HG02885 (cell line): ENCODE results near the gene STIP1.
"Not testable (repeated sequence)": the region's sequence is repeated elsewhere in the genome, so short reads cannot be mapped to it uniquely, and the experiment has no call there.

Experiments
- ATAC-seq: cut with Tn5 transposase; IDR thresholded peaks from one replicate; pipeline ENCODE4 v1.9.1; 2021; ENCODE audit warnings: mild to moderate bottlenecking; ENCODE audit not compliant: unreplicated experiment, poor library complexity

STIP1 gene

DNA sequence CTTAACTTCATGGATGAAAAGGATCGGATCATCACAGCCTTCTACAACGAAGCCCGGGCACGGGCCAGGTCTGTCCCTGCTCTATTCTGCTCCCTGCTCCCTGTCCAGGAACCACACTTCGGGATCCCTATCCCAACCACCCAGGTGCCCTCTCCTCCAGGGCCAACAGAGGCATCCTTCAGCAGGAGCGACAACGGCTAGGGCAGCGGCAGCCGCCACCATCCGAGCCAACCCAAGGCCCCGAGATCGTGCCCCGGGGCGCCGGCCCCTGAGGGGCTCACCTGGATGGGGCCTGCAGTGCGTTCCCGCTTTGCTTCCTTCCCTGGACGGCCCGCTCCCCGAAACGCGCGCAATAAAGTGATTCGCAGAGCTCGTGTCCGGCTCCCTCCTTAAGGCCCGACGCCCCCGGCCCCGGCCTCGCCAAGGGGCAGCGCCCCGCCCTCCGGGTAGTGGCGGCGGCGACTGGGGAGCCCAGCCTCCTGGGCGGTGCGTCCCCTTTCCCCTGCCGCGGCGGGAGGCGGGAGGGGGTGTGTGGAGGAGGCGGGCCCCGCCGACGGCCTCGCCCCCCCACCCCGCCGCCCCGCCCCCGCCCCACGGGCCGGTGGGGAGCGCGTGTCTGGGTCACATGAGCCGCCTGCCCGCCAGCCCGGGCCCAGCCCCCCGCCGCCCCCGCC lies 48.1 kb downstream of the STIP1 start, which contains the start of gene VEGFB:
VEGFB (plus strand) TSS at position 672 of the 674 bp plus-strand sequence. CDS start 250 bp downstream, outside the sequence.
- peak; percentile 48 for ATAC-seq

DNA sequence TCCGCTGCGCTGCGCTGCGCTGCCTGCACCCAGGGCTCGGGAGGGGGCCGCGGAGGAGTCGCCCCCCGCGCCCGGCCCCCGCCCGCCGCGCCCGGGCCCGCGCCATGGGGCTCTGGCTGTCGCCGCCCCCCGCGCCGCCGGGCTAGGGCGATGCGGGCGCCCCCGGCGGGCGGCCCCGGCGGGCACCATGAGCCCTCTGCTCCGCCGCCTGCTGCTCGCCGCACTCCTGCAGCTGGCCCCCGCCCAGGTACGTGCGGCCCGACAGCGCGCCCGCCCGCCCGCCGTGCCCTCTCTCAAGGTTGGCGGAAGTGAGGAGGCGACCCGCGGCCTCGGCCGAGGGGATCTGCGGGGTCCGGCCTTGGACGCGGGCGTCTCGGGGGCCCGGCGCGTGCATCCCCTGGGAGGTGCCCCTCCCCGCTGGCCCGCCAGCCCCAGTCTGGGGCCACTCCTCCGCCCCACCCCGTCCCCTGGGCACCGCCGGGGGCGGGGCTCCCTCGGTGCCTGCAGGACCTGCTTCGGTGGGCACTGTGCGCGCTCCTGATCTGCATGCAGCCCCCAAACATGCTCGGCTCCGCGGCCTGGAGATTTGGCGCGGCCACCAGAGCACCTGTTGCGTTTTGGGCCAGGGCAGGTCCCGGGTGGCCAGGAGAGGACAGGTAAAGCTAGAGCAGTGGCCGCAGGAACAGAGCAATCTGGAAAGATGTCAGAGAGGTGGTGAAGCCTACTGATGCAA lies 48.8 kb downstream of the STIP1 start:
- ATAC-seq, result peak; percentile 32

DNA sequence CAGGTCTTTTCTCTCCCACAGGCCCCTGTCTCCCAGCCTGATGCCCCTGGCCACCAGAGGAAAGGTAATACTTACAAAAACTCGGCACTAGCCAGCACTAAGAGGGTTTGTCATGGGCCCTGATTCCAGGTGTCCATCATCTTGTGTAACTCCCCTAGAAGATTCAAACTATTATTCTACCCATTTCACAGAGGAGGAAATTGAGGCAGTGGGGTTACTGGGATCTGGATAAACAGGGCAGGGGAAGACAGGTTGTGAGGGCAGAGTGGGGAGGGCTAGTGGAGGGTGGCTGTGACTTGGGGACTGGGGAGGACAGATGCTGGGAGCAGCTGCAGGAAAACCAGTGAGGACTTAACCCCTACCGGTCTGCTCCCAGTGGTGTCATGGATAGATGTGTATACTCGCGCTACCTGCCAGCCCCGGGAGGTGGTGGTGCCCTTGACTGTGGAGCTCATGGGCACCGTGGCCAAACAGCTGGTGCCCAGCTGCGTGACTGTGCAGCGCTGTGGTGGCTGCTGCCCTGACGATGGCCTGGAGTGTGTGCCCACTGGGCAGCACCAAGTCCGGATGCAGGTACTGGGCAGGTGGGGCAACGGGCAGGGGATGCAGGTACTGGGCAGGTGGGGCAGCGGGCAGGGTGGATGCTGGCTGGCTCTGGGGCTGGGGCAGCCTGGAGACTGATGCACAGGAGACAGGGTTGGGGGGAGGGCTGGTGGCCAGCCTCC lies 49.6 kb downstream of the STIP1 start:
- ATAC-seq, result no peak

DNA sequence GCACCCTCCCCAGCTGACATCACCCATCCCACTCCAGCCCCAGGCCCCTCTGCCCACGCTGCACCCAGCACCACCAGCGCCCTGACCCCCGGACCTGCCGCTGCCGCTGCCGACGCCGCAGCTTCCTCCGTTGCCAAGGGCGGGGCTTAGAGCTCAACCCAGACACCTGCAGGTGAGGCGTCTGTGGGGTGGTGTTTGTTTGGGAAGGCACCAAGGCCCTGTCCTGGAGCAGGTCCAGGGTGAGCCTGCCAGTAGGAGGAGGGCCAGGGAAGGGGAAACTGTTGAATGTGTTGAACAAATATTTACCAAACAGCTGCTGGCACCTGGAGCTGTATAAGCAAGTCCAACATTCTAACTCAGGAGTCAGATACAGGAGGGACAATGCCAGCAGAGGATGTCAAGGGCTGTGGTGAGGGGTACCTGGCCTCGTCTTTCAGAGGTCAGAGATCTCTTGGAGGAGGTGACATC lies 51.5 kb downstream of the STIP1 start:
- ATAC-seq, result no peak

DNA sequence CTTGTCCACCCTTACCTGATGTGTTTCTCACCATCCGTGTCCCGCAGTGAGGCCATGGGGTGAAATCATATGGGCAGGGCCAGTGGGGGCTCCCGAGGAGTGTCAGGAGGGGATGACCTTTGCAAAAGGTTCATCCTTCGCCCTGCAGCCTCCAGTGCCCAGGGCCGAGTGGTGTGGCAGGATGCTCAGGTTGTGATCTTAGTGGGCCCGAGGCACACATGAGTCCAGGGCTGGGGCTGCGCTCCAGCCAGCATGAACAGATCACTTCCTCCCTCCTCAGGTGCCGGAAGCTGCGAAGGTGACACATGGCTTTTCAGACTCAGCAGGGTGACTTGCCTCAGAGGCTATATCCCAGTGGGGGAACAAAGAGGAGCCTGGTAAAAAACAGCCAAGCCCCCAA lies 52.1 kb downstream of the STIP1 start:
- ATAC-seq, result no peak

DNA sequence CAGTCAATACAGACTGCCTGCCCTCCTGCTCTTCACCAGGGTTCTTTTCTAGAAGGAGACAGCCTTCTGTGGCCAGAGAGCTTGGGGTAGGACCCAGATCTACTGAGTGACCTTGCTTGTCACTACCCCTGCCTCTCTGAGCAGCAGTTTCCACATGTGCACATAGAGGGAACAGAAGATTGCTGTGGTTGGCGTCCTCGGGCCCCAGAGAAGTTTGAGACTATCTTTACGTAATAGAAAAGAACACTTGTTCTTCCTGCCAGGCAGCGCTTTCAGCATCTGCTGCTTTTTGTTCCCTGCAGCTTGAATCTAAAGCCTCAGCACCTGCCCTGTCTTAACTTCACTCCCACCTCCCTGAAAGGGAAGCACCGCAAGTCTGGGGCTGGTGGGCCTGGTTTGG lies 53.0 kb downstream of the STIP1 start:
- ATAC-seq, result no peak

DNA sequence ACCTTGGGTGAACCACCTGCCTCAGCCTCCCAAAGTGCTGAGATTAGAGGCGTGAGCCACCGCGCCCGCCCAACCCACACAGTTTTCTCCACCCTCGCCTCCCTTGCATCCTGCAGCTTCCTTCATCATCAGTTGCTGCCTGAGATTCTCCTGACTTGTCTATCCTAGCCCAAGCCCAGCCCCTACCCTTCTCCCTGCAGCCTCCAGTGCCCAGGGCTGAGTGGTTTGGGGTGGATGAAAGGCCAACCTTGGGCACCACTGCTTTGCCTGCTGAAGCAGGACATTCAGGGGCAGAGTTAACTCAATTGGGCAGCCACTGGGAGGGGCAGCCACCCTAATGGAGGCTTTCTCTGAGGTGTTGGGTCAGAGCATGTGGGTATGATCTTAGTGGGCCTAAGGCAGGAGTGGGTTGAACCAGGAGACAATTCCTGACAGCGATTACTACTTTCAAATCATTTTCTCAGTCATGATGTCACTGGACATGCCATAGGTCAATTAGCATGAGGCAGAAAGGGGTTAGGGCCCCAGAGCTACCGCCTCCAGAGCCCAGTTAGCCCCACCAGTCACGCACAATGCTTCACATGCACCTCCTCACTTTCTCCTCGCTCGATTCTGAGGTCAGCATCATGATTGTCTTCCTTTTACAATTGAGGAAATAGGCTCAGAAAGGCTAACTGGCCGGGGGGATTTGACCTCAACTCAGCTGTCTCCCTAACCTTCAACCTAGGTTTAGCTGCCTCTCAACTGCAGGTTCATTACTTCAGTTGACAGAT lies 53.9 kb downstream of the STIP1 start:
- peak; percentile 7 for ATAC-seq

DNA sequence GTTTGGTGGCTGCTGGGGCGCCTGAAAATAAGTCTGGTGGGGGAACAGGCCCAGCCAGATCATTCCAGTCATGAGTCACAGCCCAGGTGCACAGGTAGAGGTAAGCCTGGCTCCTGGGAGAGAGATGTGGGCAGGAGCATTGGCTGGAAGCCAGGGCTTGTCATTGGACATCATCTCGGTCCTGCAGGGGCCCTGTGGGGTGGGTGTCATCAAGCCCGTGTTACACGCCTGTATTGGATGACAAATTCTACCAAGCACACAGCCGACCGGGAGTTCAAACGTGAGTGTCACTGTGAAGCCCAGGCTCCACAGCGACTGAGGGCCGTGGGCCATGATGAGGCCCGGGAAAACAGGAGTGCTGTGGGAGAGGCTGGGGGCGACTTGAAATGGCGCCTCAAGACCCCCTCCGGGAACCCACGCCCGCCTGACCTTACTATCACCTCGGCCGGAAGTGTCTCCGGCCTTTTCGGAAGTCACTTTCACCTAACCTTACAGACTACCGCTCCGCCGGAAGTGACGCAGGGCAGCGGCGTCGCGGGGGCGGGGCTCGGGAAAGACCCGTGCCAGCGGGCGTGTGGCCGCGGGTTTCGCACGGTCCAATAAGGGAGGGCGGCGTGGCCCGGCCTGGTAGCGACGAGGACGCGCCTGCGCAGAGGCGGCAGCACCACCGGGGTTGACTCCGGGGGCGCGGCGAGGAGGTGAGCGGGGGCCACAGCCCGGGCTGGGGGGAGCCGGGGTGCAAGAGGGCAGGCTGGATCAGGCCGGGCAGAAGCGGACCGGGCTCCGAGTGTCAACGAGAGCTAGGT lies 54.7 kb downstream of the STIP1 start, which contains the start of gene FKBP2:
FKBP2 (plus strand) TSS at position 661 of the 806 bp plus-strand sequence. CDS start 1,293 bp downstream, outside the sequence.
- ATAC-seq, result peak; percentile 51

DNA sequence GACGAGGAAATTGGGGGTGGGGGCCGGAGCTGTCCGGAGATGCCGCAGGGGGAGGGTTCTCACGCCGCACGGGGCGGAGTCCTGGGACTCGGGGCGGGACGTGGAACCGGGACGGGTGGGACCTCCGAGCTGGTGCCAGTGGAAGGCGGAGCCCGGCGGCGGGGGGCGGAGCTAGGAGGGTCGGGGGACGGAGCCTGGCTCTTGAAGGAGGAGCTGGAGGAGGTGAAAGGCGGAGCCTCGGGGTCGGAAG lies 55.2 kb downstream of the STIP1 start:
- peak; percentile 68 for ATAC-seq

DNA sequence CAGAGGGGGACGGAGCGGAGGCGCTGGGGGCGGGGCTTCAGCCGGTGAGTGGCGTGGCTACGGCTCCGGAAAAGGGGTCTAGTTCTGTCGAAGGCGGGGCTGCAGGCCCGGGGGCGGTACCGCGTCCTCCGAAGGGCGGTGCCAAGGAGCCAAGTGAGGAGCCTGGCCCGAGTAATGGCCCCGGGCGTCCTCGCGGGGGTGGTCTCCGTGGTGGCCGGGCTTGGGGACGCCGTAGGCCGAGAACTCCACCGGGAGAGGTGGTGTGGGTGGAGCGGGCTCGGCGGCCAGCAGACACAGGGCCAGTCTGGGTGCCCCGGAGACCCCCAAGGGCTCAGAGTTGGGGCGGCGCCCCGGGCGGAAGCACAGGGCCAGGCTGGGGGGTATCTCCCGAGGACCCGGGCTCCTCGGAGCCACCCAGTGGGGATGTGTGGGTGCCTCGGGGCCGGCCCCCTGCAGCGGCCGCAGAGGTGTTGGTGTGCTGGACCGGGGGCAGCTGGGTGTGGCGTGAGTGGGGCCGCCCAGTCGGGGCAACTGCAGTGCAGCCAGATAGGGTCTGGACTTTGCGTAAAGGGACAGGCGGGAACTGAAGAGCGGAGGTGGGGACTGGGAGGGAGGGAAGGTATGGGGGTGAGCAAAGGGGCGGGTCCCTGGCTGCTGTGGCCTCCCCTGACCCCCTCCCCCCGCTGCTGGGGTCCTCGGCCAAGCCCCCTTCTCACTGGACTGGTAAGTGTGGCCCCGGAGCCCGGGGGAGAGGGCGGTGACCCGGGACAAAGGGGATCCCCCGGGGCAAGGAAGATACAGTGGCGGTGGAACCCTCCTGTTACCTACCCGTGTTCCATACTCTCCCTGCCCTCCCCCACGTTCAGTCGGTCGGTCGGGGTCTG lies 55.8 kb downstream of the STIP1 start:
- peak; percentile 6 for ATAC-seq

DNA sequence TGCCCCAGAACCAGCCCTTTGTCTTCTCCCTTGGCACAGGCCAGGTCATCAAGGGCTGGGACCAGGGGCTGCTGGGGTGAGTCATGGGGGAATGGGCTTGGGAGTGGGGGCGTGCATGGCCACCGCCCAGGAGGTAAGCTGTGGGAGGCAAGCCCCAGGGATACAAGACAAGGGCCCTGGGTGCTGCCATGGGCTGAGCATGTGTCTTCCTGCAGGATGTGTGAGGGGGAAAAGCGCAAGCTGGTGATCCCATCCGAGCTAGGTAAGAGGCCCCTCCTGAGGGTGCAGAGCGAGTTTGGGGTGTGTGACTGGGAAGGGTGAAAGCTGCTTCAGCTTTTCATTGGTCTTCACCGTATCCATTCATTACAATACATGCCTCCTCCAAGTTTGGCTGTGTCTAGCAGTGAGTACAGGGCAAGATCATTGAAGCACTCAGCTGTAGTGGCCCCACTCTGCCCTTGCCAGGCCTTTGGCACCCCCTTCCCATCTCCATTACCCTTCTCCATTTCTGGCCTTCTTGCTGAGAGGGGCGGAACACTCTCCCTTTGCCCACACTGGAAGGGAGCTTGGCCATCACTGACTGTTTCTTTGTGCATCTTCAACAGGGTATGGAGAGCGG lies 57.4 kb downstream of the STIP1 start:
- ATAC-seq, result no peak

DNA sequence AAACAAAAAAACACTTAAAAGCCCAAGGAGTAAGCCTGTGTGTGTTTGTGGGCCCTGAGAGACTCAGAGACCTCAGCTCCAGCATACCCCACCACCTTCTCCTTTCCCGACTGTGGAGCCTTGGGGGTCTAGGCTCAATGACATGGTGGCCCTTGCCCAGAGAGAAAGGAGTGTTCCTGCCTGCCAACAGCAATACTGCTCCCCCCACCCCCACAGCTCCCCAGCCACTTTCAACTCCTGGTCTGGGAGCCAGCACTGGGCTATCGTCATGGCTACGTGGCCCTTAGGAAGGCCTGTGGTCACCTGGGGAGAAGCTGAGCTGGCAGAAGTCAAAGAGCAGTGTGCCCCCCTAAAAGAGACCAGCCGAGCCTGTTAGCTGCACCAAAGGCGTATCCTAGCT lies 58.1 kb downstream of the STIP1 start:
- ATAC-seq, result no peak

DNA sequence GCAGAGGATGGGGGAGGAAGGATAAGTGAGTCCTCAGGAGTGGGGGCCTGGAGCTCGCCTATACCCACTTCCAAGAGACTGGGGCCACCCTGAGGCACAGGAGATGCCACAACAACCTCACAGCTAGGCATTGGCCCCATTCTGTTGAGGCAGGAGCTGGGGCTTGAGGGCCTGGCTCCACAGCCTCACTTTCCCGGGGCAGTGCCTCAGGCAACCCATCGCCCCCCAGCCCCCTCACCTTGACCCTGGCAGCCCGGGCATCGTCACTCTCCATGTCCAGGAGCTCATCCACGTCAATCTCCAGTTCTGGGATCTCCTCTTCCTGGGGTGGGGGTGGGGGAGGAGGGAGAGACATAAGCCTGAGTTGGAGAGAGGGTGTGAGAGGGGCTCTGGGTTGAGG lies 59.0 kb downstream of the STIP1 start:
- ATAC-seq, result no peak

DNA sequence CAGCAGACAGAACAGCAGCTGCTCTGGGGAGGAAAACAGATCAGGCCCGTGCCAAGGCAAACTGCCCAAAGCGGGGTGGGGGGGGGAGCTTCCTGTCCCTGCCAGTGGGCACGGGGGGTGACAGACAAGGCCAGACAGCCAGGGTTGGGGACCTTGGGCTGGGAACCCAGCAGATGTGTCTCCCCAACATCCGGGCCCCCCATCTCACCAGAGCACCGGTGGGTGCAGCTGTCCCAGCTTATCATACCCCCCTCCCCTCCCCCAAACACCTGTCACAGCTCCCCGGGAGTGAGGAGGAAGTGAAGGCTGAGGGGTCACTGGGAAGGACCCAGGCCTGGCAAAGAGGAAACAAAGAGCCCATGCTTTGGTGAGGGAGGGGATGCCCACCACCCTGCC lies 59.4 kb downstream of the STIP1 start:
- no peak for ATAC-seq

DNA sequence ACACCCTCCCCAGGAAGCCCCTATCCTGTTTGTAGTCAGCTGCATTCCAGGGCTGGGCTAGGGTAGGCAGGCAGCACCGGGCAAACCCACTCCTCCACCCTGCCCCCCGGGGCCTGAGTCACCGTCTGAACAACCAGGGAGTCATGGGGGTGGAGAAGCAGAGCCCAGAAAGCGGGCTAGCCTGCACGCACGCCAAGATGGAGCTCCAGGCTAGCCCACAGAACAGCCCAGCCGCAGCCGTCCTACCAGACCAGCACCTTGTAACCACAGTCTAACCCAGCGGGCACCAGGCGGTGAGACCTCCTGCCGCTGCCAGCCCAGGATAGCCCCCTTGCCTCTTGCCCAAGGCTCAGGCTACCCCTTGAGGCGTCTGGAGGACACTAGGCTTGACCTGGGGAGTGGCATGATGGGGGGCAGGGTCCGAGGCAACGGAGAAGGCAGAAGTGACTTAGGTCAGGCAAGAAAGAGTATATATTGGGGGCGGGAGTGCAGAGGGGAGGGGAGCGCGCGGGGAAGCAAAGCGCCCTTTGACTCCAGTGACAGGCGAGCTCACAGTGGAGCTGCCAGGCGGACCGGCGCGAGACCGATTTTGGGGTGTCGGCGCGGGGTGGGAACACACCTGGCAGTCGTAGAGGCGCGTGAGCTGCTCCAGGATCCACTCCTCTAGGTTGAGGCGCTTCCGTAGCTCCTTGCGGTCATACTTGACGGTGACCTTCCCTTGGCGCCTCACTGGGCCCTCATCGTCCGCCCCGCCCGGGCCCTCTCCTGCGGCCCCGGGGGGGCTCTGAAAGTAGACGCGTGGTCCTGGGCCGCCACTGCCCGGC lies 60.0 kb downstream of the STIP1 start:
- no peak for ATAC-seq

DNA sequence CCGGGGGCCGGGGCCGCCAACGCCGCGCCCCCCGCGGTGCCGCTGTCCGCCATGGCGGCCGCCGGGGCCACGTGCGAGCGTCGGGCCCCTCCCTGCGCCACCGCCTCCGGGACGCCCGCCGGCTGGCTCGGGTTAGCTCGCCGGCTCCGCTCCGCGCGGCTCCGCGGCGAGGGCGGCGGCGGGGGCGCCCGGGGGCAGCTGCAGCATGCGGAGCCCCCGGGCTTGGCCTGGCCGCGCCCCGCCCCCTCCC lies 60.6 kb downstream of the STIP1 start:
- not testable (repeated sequence) for ATAC-seq

DNA sequence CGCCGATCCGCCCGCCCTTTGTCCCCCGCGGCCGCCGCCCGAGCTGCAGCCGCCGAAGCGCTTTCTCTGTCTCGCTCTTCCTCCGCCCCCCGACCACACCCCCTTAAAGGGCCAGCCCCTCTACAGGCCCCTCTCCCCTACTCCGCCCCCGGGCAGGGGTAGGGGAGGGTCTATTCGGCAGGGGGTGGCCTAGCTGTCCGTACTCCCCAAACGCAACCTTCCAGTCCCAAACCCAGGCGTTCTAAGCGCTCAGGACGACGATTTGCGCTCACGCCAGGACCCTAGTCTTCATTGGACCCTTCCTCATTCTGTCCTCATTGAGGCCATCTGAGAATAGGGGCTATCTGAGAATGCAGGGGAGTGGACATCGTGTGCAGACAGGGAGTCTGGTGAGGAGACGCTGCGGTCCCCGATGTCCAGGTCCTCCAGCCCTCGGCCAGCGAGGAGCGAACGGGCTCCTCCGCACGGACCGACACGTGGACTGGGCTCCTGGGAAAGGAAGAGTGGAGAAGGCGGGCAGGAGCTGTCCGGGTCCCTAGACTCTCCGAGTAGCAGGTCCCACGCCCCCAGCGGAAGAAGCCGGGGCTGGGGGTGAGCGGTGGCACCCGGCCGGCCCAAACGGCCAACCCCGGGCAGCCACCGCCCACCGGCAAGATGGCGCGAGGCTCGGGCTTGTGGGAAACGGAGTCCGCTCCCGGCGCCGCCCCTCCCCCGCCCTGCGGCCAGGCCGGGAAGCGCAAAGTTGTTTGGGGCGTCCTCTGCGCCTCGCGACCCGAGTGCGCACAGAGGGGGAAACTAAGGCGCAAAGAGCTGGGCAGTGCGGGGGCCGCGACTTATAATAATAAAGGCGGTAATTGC lies 61.1 kb downstream of the STIP1 start, which contains the start of gene PPP1R14B:
PPP1R14B (minus strand) TSS at position 73 of the 858 bp plus-strand sequence. CDS start 270 bp downstream, outside the sequence.
- no peak for ATAC-seq
